Measurements from ENCODE around the gene TUBA1A. TPM values are rescaled to one million over a fixed set of nuclear protein-coding genes. Genes with fewer than 3 reads are reported as not detected.
"Not testable (repeated sequence)": the region's sequence is repeated elsewhere in the genome, so short reads cannot be mapped to it uniquely, and the experiment has no call there.

Gene TUBA1A
- total RNA-seq, 1 donor from 2014 or later = 312 TPM

- DNase-seq = no peak
Measured at GRCh38 chr12:49146406-49146805, 42.5 kb downstream of the TUBA1A start.

GRCh38 chr12:49144384-49144783, 44.5 kb downstream of the TUBA1A start:
- DNase-seq = no peak

- DNase-seq = no peak
Measured at GRCh38 chr12:49138999-49139398, 49.9 kb downstream of the TUBA1A start.

GRCh38 chr12:49138587-49138986, 50.3 kb downstream of the TUBA1A start:
- no peak for DNase-seq

GRCh38 chr12:49137476-49137875, 51.4 kb downstream of the TUBA1A start:
- DNase-seq = no peak

- DNase-seq = not testable (repeated sequence)
Measured at GRCh38 chr12:49136997-49137396, 51.9 kb downstream of the TUBA1A start.

Small RNAs within 50 kb of the gene (small RNA-seq; reads per million reads assigned to genes)
- gene RF00017 (ENCODE audit: low replicate concordance) = not detected

Other genes with a start within 250 kb of the TUBA1A start
- 24.6 TPM for gene ARF3, start 231.6 kb downstream of the TUBA1A start, total RNA-seq
- gene WNT10B, start 217.3 kb downstream of the TUBA1A start, total RNA-seq = 3.8 TPM
- not detected for gene WNT1, start 210.8 kb downstream of the TUBA1A start, total RNA-seq
- 0.69 TPM for gene DDN, start 189.7 kb downstream of the TUBA1A start, total RNA-seq
- gene PRKAG1, start 170.3 kb downstream of the TUBA1A start, total RNA-seq = 33.2 TPM
- gene KMT2D, start 128.3 kb downstream of the TUBA1A start, total RNA-seq = 44.0 TPM
- gene RHEBL1, start 119.1 kb downstream of the TUBA1A start, total RNA-seq = 0.69 TPM
- 1.2 TPM for gene DHH, start 94.3 kb downstream of the TUBA1A start, total RNA-seq
- 39.7 TPM for gene LMBR1L, start 78.2 kb downstream of the TUBA1A start, total RNA-seq
- gene TUBA1B, start 57.7 kb downstream of the TUBA1A start, total RNA-seq = 503 TPM
- 99.4 TPM for gene TUBA1C, start 76.0 kb upstream of the TUBA1A start, total RNA-seq
- 0.99 TPM for gene PRPH, start 106.1 kb upstream of the TUBA1A start, total RNA-seq
- 5.6 TPM for gene TROAP, start 134.2 kb upstream of the TUBA1A start, total RNA-seq
- not detected for gene C1QL4, start 148.1 kb upstream of the TUBA1A start, total RNA-seq
- gene DNAJC22, start 157.8 kb upstream of the TUBA1A start, total RNA-seq = 0.39 TPM
- gene SPATS2, start 178.4 kb upstream of the TUBA1A start, total RNA-seq = 24.6 TPM